Activated T-helper 17 cell treated with anti-CD3 and anti-CD28 coated beads, Interleukin-2, amount 50 U/mL, for 72 hours (primary cell): ENCODE data around the gene COG4. TPM values are rescaled to one million over a fixed set of nuclear protein-coding genes. Genes with fewer than 3 reads are reported as not detected.

Experiments used
- ATAC-seq: fragments of 150-1000 bp; cut with Tn5 transposase; replicated peaks from 2 replicates; pipeline ENCODE4 v1.10.0; 2021; ENCODE audit warnings: mild to moderate bottlenecking, moderate library complexity
- H3K27ac Mint-ChIP-seq: one replicate; pipeline ENCODE4 v1.8.0; 2022; ENCODE audit warnings: mixed read lengths
- H3K27me3 Mint-ChIP-seq: one replicate; pipeline ENCODE4 v1.8.0; 2022; ENCODE audit warnings: mixed read lengths
- H3K36me3 Mint-ChIP-seq: one replicate; pipeline ENCODE4 v1.8.0; 2022; ENCODE audit warnings: low read depth, mild to moderate bottlenecking, mixed read lengths
- H3K4me1 Mint-ChIP-seq: one replicate; pipeline ENCODE4 v1.8.0; 2022; ENCODE audit warnings: mixed read lengths
- H3K4me3 Mint-ChIP-seq: one replicate; pipeline ENCODE4 v1.8.0; 2022; ENCODE audit warnings: mild to moderate bottlenecking, mixed read lengths
- H3K9me3 Mint-ChIP-seq: one replicate; pipeline ENCODE4 v1.8.0; 2022; ENCODE audit warnings: mixed read lengths
- total RNA-seq, 2 donors: library from RNA; stranded (reverse); gene quantifications; one replicate each; pipeline ENCODE4 v1.2.3, GENCODE V29; 2022

COG4 gene
- total RNA-seq: 10 to 100 TPM; 31.2 to 31.5 TPM

- no peaks in the 10 kb centered on the region for H3K27me3 Mint-ChIP-seq
- peaks cover 52% of the 10 kb centered on the region for H3K36me3 Mint-ChIP-seq
- H3K4me1 Mint-ChIP-seq: peaks cover 34% of the 10 kb centered on the region
- peak; percentile 74 for ATAC-seq
- H3K27ac Mint-ChIP-seq: peak within 1 kb of the TSS; percentile 100
- peak within 1 kb of the TSS; percentile 100 for H3K4me3 Mint-ChIP-seq
- no peaks in the 10 kb centered on the region for H3K9me3 Mint-ChIP-seq
Observed at GRCh38 chr16:70523076-70523742, at the start of gene COG4. Gene COG4 (minus strand): TSS chr16:70523554. CDS start chr16:70523543, 11 bp downstream.

- Mint-ChIP-seq H3K4me3 (no peak overlapping the region), H3K27me3 (no peaks in the 10 kb centered on the region), H3K27ac (peak overlapping the region; percentile 83), H3K9me3 (no peaks in the 10 kb centered on the region), H3K36me3 (peaks cover 71% of the 10 kb centered on the region), H3K4me1 (peaks cover 22% of the 10 kb centered on the region)
- ATAC-seq: no peak
Observed at GRCh38 chr16:70572926-70573270, 49.5 kb upstream of the COG4 start.

GRCh38 chr16:70572050-70572925 lies 48.9 kb upstream of the COG4 start:
- Mint-ChIP-seq H3K4me1 (peaks cover 22% of the 10 kb centered on the region), H3K36me3 (peaks cover 77% of the 10 kb centered on the region), H3K27ac (peak overlapping the region; percentile 83), H3K9me3 (no peaks in the 10 kb centered on the region), H3K27me3 (no peaks in the 10 kb centered on the region), H3K4me3 (no peak overlapping the region)
- ATAC-seq: peak; percentile 37

- H3K27ac Mint-ChIP-seq: peak overlapping the region; percentile 83
- ATAC-seq: peak; percentile 21
- H3K9me3 Mint-ChIP-seq: no peaks in the 10 kb centered on the region
- H3K4me3 Mint-ChIP-seq: no peak overlapping the region
- peaks cover 22% of the 10 kb centered on the region for H3K4me1 Mint-ChIP-seq
- no peaks in the 10 kb centered on the region for H3K27me3 Mint-ChIP-seq
- peaks cover 83% of the 10 kb centered on the region for H3K36me3 Mint-ChIP-seq
Observed at GRCh38 chr16:70571623-70572022, 48.3 kb upstream of the COG4 start.

GRCh38 chr16:70570967-70571570 lies 47.7 kb upstream of the COG4 start:
- ATAC-seq: no peak
- Mint-ChIP-seq H3K9me3 (no peaks in the 10 kb centered on the region), H3K36me3 (peaks cover 89% of the 10 kb centered on the region), H3K4me3 (peak overlapping the region; percentile 15), H3K27me3 (no peaks in the 10 kb centered on the region), H3K27ac (peak overlapping the region; percentile 83), H3K4me1 (peaks cover 17% of the 10 kb centered on the region)

- no peak for ATAC-seq
- peaks cover 16% of the 10 kb centered on the region for H3K4me1 Mint-ChIP-seq
- H3K4me3 Mint-ChIP-seq: no peak overlapping the region
- no peaks in the 10 kb centered on the region for H3K27me3 Mint-ChIP-seq
- no peak overlapping the region for H3K27ac Mint-ChIP-seq
- H3K36me3 Mint-ChIP-seq: peaks cover 100% of the 10 kb centered on the region
- no peaks in the 10 kb centered on the region for H3K9me3 Mint-ChIP-seq
Observed at GRCh38 chr16:70569752-70570151, 46.4 kb upstream of the COG4 start.

GRCh38 chr16:70568601-70569237 lies 45.4 kb upstream of the COG4 start:
- ATAC-seq: no peak
- Mint-ChIP-seq H3K9me3 (no peaks in the 10 kb centered on the region), H3K36me3 (peaks cover 100% of the 10 kb centered on the region), H3K27ac (no peak overlapping the region), H3K4me3 (no peak overlapping the region), H3K27me3 (no peaks in the 10 kb centered on the region), H3K4me1 (peaks cover 12% of the 10 kb centered on the region)

- Mint-ChIP-seq H3K27ac (no peak overlapping the region), H3K9me3 (no peaks in the 10 kb centered on the region), H3K27me3 (no peaks in the 10 kb centered on the region), H3K4me3 (no peak overlapping the region), H3K36me3 (peaks cover 100% of the 10 kb centered on the region), H3K4me1 (no peaks in the 10 kb centered on the region)
- ATAC-seq: no peak
Observed at GRCh38 chr16:70565053-70565452, 41.7 kb upstream of the COG4 start.

GRCh38 chr16:70563636-70564035 lies 40.3 kb upstream of the COG4 start:
- no peak overlapping the region for H3K27ac Mint-ChIP-seq
- H3K4me3 Mint-ChIP-seq: no peak overlapping the region
- H3K27me3 Mint-ChIP-seq: no peaks in the 10 kb centered on the region
- no peaks in the 10 kb centered on the region for H3K4me1 Mint-ChIP-seq
- peaks cover 100% of the 10 kb centered on the region for H3K36me3 Mint-ChIP-seq
- H3K9me3 Mint-ChIP-seq: no peaks in the 10 kb centered on the region
- no peak for ATAC-seq

GRCh38 chr16:70561623-70562022 lies 38.3 kb upstream of the COG4 start:
- Mint-ChIP-seq H3K4me3 (no peak overlapping the region), H3K27me3 (no peaks in the 10 kb centered on the region), H3K36me3 (peaks cover 100% of the 10 kb centered on the region), H3K9me3 (no peaks in the 10 kb centered on the region), H3K4me1 (no peaks in the 10 kb centered on the region), H3K27ac (no peak overlapping the region)
- no peak for ATAC-seq

- Mint-ChIP-seq H3K36me3 (peaks cover 100% of the 10 kb centered on the region), H3K4me3 (no peak overlapping the region), H3K4me1 (no peaks in the 10 kb centered on the region), H3K27me3 (no peaks in the 10 kb centered on the region), H3K27ac (no peak overlapping the region), H3K9me3 (no peaks in the 10 kb centered on the region)
- ATAC-seq: no peak
Observed at GRCh38 chr16:70556063-70556462, 32.7 kb upstream of the COG4 start.

- H3K27me3 Mint-ChIP-seq: no peaks in the 10 kb centered on the region
- ATAC-seq: no peak
- no peak overlapping the region for H3K4me3 Mint-ChIP-seq
- peaks cover 5% of the 10 kb centered on the region for H3K4me1 Mint-ChIP-seq
- H3K9me3 Mint-ChIP-seq: no peaks in the 10 kb centered on the region
- H3K27ac Mint-ChIP-seq: no peak overlapping the region
- peaks cover 100% of the 10 kb centered on the region for H3K36me3 Mint-ChIP-seq
Observed at GRCh38 chr16:70553645-70554044, 30.3 kb upstream of the COG4 start.

- H3K36me3 Mint-ChIP-seq: peaks cover 100% of the 10 kb centered on the region
- no peaks in the 10 kb centered on the region for H3K9me3 Mint-ChIP-seq
- no peak overlapping the region for H3K4me3 Mint-ChIP-seq
- no peak for ATAC-seq
- H3K27ac Mint-ChIP-seq: no peak overlapping the region
- no peaks in the 10 kb centered on the region for H3K27me3 Mint-ChIP-seq
- H3K4me1 Mint-ChIP-seq: peaks cover 5% of the 10 kb centered on the region
Observed at GRCh38 chr16:70552675-70553074, 29.3 kb upstream of the COG4 start.

- no peak for ATAC-seq
- no peak overlapping the region for H3K27ac Mint-ChIP-seq
- no peak overlapping the region for H3K4me3 Mint-ChIP-seq
- no peaks in the 10 kb centered on the region for H3K9me3 Mint-ChIP-seq
- peaks cover 100% of the 10 kb centered on the region for H3K36me3 Mint-ChIP-seq
- H3K27me3 Mint-ChIP-seq: no peaks in the 10 kb centered on the region
- H3K4me1 Mint-ChIP-seq: peaks cover 5% of the 10 kb centered on the region
Observed at GRCh38 chr16:70551788-70552187, 28.4 kb upstream of the COG4 start.
